A549 (cell line): ENCODE data around the gene PMVK. TPM values are rescaled to one million over a fixed set of nuclear protein-coding genes. Genes with fewer than 3 reads are reported as not detected.

ENCODE experiments used
- ATAC-seq, 2 experiments: fragments of 200-7000 bp in 1 of 2; fragments of >200 bp in 1 of 2; cut with Nextera tagmentation in 1 of 2; cut with Tn5 transposase in 1 of 2; 3 replicates each; pipeline versions ENCODE4 v1.8.0 to v1.9.1; 2018 to 2020; ENCODE audit warnings: mild to moderate bottlenecking in 1 of 2, moderate library complexity in 1 of 2
- CTCF ChIA-PET: fragments of 300-600 bp; sonication (Branson Sonifier 250); formaldehyde crosslinking; extraction: SDS; loops from one replicate; lab custom pipeline; 2021; ENCODE audit warnings: antibody characterized with exemption, inconsistent platforms; lab: Yijun Ruan, JAX
- POLR2A ChIA-PET: fragments of 350-600 bp; formaldehyde crosslinking; extraction: SDS; loops from one replicate; lab custom pipeline; 2021; ENCODE audit warnings: antibody characterized with exemption, inconsistent platforms; lab: Yijun Ruan, JAX
- DNase-seq, 2 experiments: peaks; one replicate each; pipeline versions ENCODE4 v3.0.0 to v3.0.0-alpha.2; 2011 to 2016; ENCODE audit warnings: low read depth in 1 of 2, low spot score in 1 of 2
- FAIRE-seq: peaks from 2 replicates; lab custom pipeline; 2011; peaks lifted over from hg19 to GRCh38; lab: Jason Lieb, UNC
- H3K27ac ChIP-seq, 2 experiments: fragments of >200 bp; sonication (Bioruptor Twin); formaldehyde crosslinking; 3 replicates each; pipeline ENCODE4 v1.5.1; 2016 to 2017
- H3K4me1 ChIP-seq: fragments of >200 bp; sonication (Bioruptor Twin); formaldehyde crosslinking; 3 replicates; pipeline ENCODE4 v1.6.1; 2016
- H3K4me2 ChIP-seq: fragments of >200 bp; sonication (Bioruptor Twin); formaldehyde crosslinking; 3 replicates; pipeline ENCODE4 v1.6.1; 2016
- H3K4me3 ChIP-seq: fragments of >200 bp; sonication (Bioruptor Twin); formaldehyde crosslinking; 3 replicates; pipeline ENCODE4 v1.5.1; 2016
- H3K9me3 ChIP-seq: fragments of >200 bp; sonication (Bioruptor Twin); formaldehyde crosslinking; 3 replicates; pipeline ENCODE4 v1.6.1; 2016
- CEBPB ChIP-seq, 2 experiments: fragments of >200 bp in 1 of 2; sonication (Bioruptor Twin) in 1 of 2; formaldehyde crosslinking in 1 of 2; IDR thresholded peaks; 2 replicates each; pipeline ENCODE4 v1.6.1; 2012 to 2016
- EHF ChIP-seq: fragments of 250-450 bp; sonication (Bioruptor Pico); IDR thresholded peaks from 2 replicates; pipeline ENCODE4 v1.5.0; 2020; ENCODE audit warnings: mild to moderate bottlenecking
- ESRRA ChIP-seq: fragments of 150-350 bp; IDR thresholded peaks from 2 replicates; pipeline ENCODE4 v1.6.1; 2014; ENCODE audit warnings: mild to moderate bottlenecking, low read length, borderline replicate concordance
- HEYL ChIP-seq: fragments of 250-450 bp; sonication (Bioruptor Pico); IDR thresholded peaks from 2 replicates; pipeline ENCODE4 v1.8.0; 2021; ENCODE audit warnings: mild to moderate bottlenecking, moderate library complexity
- HOXB5 ChIP-seq: fragments of 250-450 bp; sonication (Bioruptor Pico); IDR thresholded peaks from 2 replicates; pipeline ENCODE4 v1.5.0; 2020; ENCODE audit warnings: mild to moderate bottlenecking, moderate library complexity
- JUN ChIP-seq, 2 experiments: fragments of >200 bp; sonication (Bioruptor Twin); formaldehyde crosslinking; IDR thresholded peaks; 2 replicates in 1 of 2; 3 replicates in 1 of 2; pipeline ENCODE4 v1.6.1; 2016 to 2017
- MYC ChIP-seq: IDR thresholded peaks from 2 replicates; pipeline ENCODE4 v1.6.1; 2012; ENCODE audit warnings: mild to moderate bottlenecking, inconsistent platforms, low read length, improper control_type of control experiment, borderline replicate concordance
- NFE2L2 ChIP-seq: fragments of 150-350 bp; conservative IDR thresholded peaks from 2 replicates; pipeline ENCODE4 v1.6.1; 2014; ENCODE audit warnings: low read length
- RAD21 ChIP-seq, 2 experiments: fragments of >200 bp in 1 of 2; sonication (Bioruptor Twin) in 1 of 2; formaldehyde crosslinking in 1 of 2; IDR thresholded peaks in 1 of 2; conservative IDR thresholded peaks in 1 of 2; 2 replicates in 1 of 2; 3 replicates in 1 of 2; pipeline ENCODE4 v1.6.1; 2012 to 2018; ENCODE audit warnings: inconsistent platforms in 1 of 2
- RCOR1 ChIP-seq: fragments of 150-350 bp; IDR thresholded peaks from 2 replicates; pipeline ENCODE4 v1.6.1; 2014; ENCODE audit warnings: antibody characterized with exemption, low read length, low read depth
- RFX5 ChIP-seq: fragments of 450-650 bp; IDR thresholded peaks from 2 replicates; pipeline ENCODE4 v1.7.1; 2014; ENCODE audit warnings: antibody characterized with exemption, mild to moderate bottlenecking, moderate library complexity
- RNF2 ChIP-seq: fragments of 200-600 bp; sonication (generic); IDR thresholded peaks from 2 replicates; pipeline ENCODE4 v1.6.1; 2016; ENCODE audit warnings: low read depth, mild to moderate bottlenecking, antibody characterized with exemption, moderate library complexity, borderline replicate concordance
- TP53 ChIP-seq: fragments of 250-450 bp; sonication (Bioruptor Pico); IDR thresholded peaks from 2 replicates; pipeline ENCODE4 v1.5.0; 2021; ENCODE audit warnings: mild to moderate bottlenecking, moderate library complexity
- ZSCAN20 ChIP-seq: fragments of 250-450 bp; sonication (Bioruptor Pico); IDR thresholded peaks from 2 replicates; pipeline ENCODE4 v1.8.0; 2022; ENCODE audit warnings: mild to moderate bottlenecking, moderate library complexity
- WGBS: methylation state at CpG from one replicate; pipeline ENCODE4 v1.1.6; 2017; ENCODE audit errors: missing lambda C conversion rate; 5-methylcytosine and 5-hydroxymethylcytosine counted together
- polyA plus RNA-seq, 4 experiments: library from polyadenylated mRNA; depleted of rRNA in 3 of 4; stranded (reverse); fragments of >200 nt; fragmentation: RNase III in 1 of 4; extraction: RNeasy Plus Mini Kit Qiagen cat#74134 plus additional on column Dnase treatment in 1 of 4; gene quantifications; 2 replicates in 3 of 4; 3 replicates in 1 of 4; pipeline ENCODE4 v1.2.3, GENCODE V29; 2011 to 2017
- TF ChIP-seq, protein P1 (sequence below): IDR thresholded peaks from 2 replicates; pipeline ENCODE4 v1.6.1; 2012
- TF ChIP-seq, protein P2 (sequence below): fragments of 450-650 bp; IDR thresholded peaks from 2 replicates; pipeline ENCODE4 v1.6.1; 2014; ENCODE audit warnings: antibody characterized with exemption
- TF ChIP-seq, protein P3 (sequence below): fragments of 200-600 bp; sonication (generic); IDR thresholded peaks from 2 replicates; pipeline ENCODE4 v1.6.1; 2016; ENCODE audit warnings: antibody characterized with exemption, mild to moderate bottlenecking, moderate library complexity
- TF ChIP-seq, protein P4 (sequence below): fragments of 150-350 bp; IDR thresholded peaks from 2 replicates; pipeline ENCODE4 v1.6.1; 2014; ENCODE audit warnings: low read depth, mild to moderate bottlenecking, low read length

The PMVK gene
- polyA plus RNA-seq, 2 of the 4 experiments (the other 2 are of a cell fraction): 35.7 to 52.0 TPM

DNA sequence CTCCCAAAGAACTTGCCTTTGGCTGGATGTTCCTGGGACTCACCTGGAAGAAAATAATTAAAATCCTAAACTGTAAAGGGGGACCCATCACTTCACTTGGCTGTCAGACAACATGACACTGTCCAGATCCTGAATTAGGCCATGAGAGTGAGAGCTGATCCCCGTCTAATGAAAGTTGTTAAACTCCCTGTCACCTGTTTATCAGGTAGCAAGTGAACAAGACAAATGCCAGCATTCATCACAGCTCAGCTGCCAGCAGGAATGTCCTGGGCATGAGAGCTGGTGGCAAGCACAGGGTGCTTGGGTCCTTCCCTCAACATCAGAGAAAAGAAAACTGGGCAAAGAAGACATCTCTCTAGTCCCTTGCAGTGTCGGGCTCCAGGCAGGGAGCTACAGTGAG is 23.8 kb downstream of the PMVK start:
- 47% methylated on average over 2 of the region's 2 CpGs for WGBS
- TF ChIP-seq JUN (IDR thresholded peaks at IDR 0.05) (no peak), RNF2 (no peak), NFE2L2 (no peak), MYC (no peak), RCOR1 (no peak)
- TF ChIP-seq, protein P1, sequence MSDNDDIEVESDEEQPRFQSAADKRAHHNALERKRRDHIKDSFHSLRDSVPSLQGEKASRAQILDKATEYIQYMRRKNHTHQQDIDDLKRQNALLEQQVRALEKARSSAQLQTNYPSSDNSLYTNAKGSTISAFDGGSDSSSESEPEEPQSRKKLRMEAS: no peak
- TF ChIP-seq, protein P2, sequence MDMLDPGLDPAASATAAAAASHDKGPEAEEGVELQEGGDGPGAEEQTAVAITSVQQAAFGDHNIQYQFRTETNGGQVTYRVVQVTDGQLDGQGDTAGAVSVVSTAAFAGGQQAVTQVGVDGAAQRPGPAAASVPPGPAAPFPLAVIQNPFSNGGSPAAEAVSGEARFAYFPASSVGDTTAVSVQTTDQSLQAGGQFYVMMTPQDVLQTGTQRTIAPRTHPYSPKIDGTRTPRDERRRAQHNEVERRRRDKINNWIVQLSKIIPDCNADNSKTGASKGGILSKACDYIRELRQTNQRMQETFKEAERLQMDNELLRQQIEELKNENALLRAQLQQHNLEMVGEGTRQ: no peak
- ChIA-PET POLR2A (no interaction called here), CTCF (interaction anchor here (0.8 to 2.8 kb wide), 5 partner anchors 9 to 379 kb away, joined by 3 to 14 read pairs (median 3); no protein-coding TSS in a partner anchor)
- no peak for FAIRE-seq
- DNase-seq: no peak
- Histone ChIP-seq H3K4me3 (no peak overlapping the region), H3K27ac (no peak overlapping the region), H3K9me3 (no peaks in the 10 kb centered on the region), H3K4me2 (no peak overlapping the region), H3K4me1 (no peaks in the 10 kb centered on the region)
- ATAC-seq: no peak

DNA sequence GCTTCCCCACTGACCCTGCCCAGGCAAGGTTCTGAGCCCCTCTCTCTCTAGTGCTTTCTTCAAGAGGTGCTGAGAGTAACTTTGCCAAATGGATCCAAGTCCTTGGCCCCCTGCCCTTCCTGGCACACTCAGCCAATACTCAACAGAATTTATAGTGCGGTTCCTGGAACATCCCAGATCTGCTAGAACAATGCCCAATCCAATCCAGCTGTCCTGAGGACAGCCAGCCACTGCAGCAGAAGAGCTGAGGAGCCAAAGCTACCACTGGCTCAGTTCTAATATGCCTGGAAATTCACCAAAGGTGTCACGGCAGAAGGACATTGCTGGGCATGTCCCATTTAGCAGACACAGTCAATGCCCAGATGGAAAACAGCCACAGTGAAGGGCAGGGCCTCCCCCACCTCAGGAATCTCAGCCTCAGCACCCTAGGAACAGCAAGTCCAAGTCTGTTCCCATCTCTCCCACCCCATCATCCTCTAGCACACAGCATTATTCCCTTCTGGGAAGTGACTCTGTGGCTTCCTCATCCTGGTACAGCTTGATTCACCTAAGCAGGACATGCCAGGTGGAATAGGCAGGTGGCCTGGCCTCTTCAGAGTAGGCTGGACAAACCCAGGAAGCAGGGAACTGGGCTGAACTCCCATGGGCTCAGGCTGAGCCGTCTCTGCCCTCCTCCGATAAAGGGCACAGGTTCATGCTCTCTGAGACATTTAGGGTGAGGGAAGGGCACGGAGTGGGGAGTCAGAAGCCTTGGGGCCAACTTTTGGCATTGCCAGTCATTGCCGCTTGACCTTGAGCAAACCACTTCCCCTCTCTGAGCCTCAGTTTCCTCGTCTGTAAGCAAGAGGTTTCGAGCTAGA is 24.6 kb downstream of the PMVK start:
- Histone ChIP-seq H3K27ac (no peak overlapping the region), H3K4me3 (no peak overlapping the region), H3K4me2 (no peak overlapping the region), H3K4me1 (no peaks in the 10 kb centered on the region), H3K9me3 (no peaks in the 10 kb centered on the region)
- ATAC-seq (no peak), DNase-seq (no peak), FAIRE-seq (no peak)
- POLR2A ChIA-PET: no interaction called here
- 61% methylated on average over 8 of the region's 8 CpGs for WGBS
- CTCF ChIA-PET: interaction anchor here (1.1 to 2.8 kb wide), 2 partner anchors 10 to 32 kb away, joined by 4 to 14 read pairs; no protein-coding TSS in a partner anchor
- TF ChIP-seq HOXB5 (CRISPR knock-in tag) (no peak), ESRRA (no peak), RAD21 (conservative IDR thresholded peaks at IDR 0.05 in 1 of 2, IDR thresholded peaks at IDR 0.05 in 1 of 2) (no peak), JUN (IDR thresholded peaks at IDR 0.05) (no peak)

DNA sequence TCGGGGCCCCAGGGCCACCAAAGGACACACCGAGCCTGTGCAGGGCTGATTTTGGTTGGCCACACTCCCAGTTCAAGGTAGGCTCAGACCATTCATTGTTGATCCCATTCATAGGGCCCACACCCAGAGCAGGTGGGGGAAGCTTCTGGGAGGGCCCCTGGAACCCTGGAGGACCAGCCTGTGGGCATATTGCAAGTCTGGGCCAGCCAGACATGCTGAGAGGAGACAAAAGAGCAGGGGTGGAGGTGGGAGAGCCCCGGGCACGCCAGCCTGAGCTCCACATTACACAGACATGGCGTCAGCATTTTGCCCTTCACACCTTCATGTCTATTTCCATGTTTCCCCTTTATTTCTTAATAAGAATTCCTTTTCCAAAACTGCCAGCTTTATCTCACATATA is 25.7 kb downstream of the PMVK start:
- CTCF ChIA-PET: interaction anchor here (1.1 to 1.7 kb wide), 2 partner anchors 19 to 32 kb away, joined by 3 to 4 read pairs; no protein-coding TSS in a partner anchor
- no peak for DNase-seq
- 49% methylated on average over 5 of the region's 5 CpGs for WGBS

More for the DNA sequence above, 25.7 kb downstream of the PMVK start:
- TF ChIP-seq TP53 (no peak), ESRRA (no peak), EHF (CRISPR knock-in tag) (no peak), CEBPB (IDR thresholded peaks at IDR 0.05) (no peak), ZSCAN20 (CRISPR knock-in tag) (no peak), HEYL (CRISPR knock-in tag) (no peak), RCOR1 (no peak), RFX5 (no peak)
- TF ChIP-seq, protein P2: no peak
- TF ChIP-seq, protein P3, sequence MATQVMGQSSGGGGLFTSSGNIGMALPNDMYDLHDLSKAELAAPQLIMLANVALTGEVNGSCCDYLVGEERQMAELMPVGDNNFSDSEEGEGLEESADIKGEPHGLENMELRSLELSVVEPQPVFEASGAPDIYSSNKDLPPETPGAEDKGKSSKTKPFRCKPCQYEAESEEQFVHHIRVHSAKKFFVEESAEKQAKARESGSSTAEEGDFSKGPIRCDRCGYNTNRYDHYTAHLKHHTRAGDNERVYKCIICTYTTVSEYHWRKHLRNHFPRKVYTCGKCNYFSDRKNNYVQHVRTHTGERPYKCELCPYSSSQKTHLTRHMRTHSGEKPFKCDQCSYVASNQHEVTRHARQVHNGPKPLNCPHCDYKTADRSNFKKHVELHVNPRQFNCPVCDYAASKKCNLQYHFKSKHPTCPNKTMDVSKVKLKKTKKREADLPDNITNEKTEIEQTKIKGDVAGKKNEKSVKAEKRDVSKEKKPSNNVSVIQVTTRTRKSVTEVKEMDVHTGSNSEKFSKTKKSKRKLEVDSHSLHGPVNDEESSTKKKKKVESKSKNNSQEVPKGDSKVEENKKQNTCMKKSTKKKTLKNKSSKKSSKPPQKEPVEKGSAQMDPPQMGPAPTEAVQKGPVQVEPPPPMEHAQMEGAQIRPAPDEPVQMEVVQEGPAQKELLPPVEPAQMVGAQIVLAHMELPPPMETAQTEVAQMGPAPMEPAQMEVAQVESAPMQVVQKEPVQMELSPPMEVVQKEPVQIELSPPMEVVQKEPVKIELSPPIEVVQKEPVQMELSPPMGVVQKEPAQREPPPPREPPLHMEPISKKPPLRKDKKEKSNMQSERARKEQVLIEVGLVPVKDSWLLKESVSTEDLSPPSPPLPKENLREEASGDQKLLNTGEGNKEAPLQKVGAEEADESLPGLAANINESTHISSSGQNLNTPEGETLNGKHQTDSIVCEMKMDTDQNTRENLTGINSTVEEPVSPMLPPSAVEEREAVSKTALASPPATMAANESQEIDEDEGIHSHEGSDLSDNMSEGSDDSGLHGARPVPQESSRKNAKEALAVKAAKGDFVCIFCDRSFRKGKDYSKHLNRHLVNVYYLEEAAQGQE: no peak
- TF ChIP-seq, protein P4, sequence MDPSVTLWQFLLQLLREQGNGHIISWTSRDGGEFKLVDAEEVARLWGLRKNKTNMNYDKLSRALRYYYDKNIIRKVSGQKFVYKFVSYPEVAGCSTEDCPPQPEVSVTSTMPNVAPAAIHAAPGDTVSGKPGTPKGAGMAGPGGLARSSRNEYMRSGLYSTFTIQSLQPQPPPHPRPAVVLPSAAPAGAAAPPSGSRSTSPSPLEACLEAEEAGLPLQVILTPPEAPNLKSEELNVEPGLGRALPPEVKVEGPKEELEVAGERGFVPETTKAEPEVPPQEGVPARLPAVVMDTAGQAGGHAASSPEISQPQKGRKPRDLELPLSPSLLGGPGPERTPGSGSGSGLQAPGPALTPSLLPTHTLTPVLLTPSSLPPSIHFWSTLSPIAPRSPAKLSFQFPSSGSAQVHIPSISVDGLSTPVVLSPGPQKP: no peak
- FAIRE-seq (no peak), ATAC-seq (no peak)
- Histone ChIP-seq H3K9me3 (no peaks in the 10 kb centered on the region), H3K4me1 (no peaks in the 10 kb centered on the region), H3K4me3 (no peak overlapping the region), H3K27ac (no peak overlapping the region), H3K4me2 (no peak overlapping the region)
- POLR2A ChIA-PET: no interaction called here
